Hematopoietic multipotent progenitor cell treated with erythropoietin and hydrocortisone succinate and interleukin-3 and kit ligand, for 6 days (in vitro differentiated cells): ENCODE data around the gene PFAS.

Experiments used
- DNase-seq: peaks from one replicate; pipeline ENCODE4 v3.0.0-alpha.2; 2015

The PFAS gene

GRCh38 chr17:8267480-8268147 is 18.5 kb downstream of the PFAS start:
- no peak for DNase-seq

- DNase-seq: no peak
Measured at GRCh38 chr17:8268550-8269298, 19.6 kb downstream of the PFAS start.

GRCh38 chr17:8272421-8272820 is 23.3 kb downstream of the PFAS start:
- no peak for DNase-seq

GRCh38 chr17:8273884-8274444 is 24.9 kb downstream of the PFAS start:
- no peak for DNase-seq

GRCh38 chr17:8274816-8275215 is 25.7 kb downstream of the PFAS start:
- DNase-seq: no peak

GRCh38 chr17:8275421-8276290 is 26.6 kb downstream of the PFAS start:
- DNase-seq: no peak

- DNase-seq: no peak
Measured at GRCh38 chr17:8277317-8277716, 28.2 kb downstream of the PFAS start.

- DNase-seq: no peak
Measured at GRCh38 chr17:8282345-8282744, 33.3 kb downstream of the PFAS start.

GRCh38 chr17:8283356-8283755 is 34.3 kb downstream of the PFAS start:
- DNase-seq: no peak

- DNase-seq: no peak
Measured at GRCh38 chr17:8284126-8284525, 35.0 kb downstream of the PFAS start.

GRCh38 chr17:8285270-8286181 is 36.4 kb downstream of the PFAS start:
- peak; percentile 47 for DNase-seq

GRCh38 chr17:8287651-8288335 is 38.7 kb downstream of the PFAS start:
- DNase-seq: no peak

GRCh38 chr17:8288336-8289102 is 39.4 kb downstream of the PFAS start, which contains the start of gene RANGRF:
Gene RANGRF (plus strand): TSS chr17:8288670. CDS start chr17:8288789, 119 bp downstream.
- peak; percentile 97 for DNase-seq

GRCh38 chr17:8289103-8289397 is 40.0 kb downstream of the PFAS start:
- no peak for DNase-seq

- no peak for DNase-seq
Measured at GRCh38 chr17:8290043-8290442, 41.0 kb downstream of the PFAS start.

- no peak for DNase-seq
Measured at GRCh38 chr17:8292639-8293395, 43.7 kb downstream of the PFAS start.

- DNase-seq: no peak
Measured at GRCh38 chr17:8294361-8294760, 45.3 kb downstream of the PFAS start.

- no peak for DNase-seq
Measured at GRCh38 chr17:8294814-8295316, 45.8 kb downstream of the PFAS start.

- DNase-seq: no peak
Measured at GRCh38 chr17:8300226-8300625, 51.1 kb downstream of the PFAS start.
